Small intestine (tissue), 7 donors: Measurements from ENCODE around the gene CCBE1. TPM values are rescaled to one million over a fixed set of nuclear protein-coding genes. Genes with fewer than 3 reads are reported as not detected.
A peak's percentile ranks its signal among the peaks of the same experiment; 100 is the strongest.
"Not testable (repeated sequence)": the region's sequence is repeated elsewhere in the genome, so short reads cannot be mapped to it uniquely, and the experiment has no call there.

Source experiments
- DNase-seq, 2 donors: peaks; one replicate each; pipeline versions ENCODE4 v3.0.0 to v3.0.0-alpha.2; 2013
- FAIRE-seq: peaks from 2 replicates; lab custom pipeline; 2012; peaks lifted over from hg19 to GRCh38; lab: Jason Lieb, UNC
- H3K27ac ChIP-seq, 3 donors: one replicate each; pipeline ENCODE4 v1.5.1; 2013; ENCODE audit warnings: low read length in 2 of 3, mild to moderate bottlenecking in 2 of 3, control low read depth in 1 of 3, inconsistent platforms in 1 of 3, low read depth in 1 of 3, moderate library complexity in 1 of 3
- H3K27me3 ChIP-seq, 3 donors: one replicate each; pipeline ENCODE4 v1.6.1; 2013; ENCODE audit warnings: low read length in 3 of 3, inconsistent platforms in 1 of 3; ENCODE audit not compliant: control insufficient read depth in 3 of 3, insufficient read depth in 3 of 3
- H3K36me3 ChIP-seq, 3 donors: one replicate each; pipeline ENCODE4 v1.6.1; 2013; ENCODE audit warnings: low read length in 3 of 3, inconsistent platforms in 1 of 3, low read depth in 1 of 3, mild to moderate bottlenecking in 1 of 3, moderate library complexity in 1 of 3; ENCODE audit not compliant: control insufficient read depth in 3 of 3, insufficient read depth in 2 of 3
- H3K4me1 ChIP-seq, 3 donors: one replicate each; pipeline ENCODE4 v1.6.1; 2013; ENCODE audit warnings: low read length in 2 of 3, inconsistent platforms in 1 of 3, low read depth in 1 of 3, mild to moderate bottlenecking in 1 of 3, moderate library complexity in 1 of 3; ENCODE audit not compliant: control insufficient read depth in 3 of 3, insufficient read depth in 2 of 3
- H3K4me3 ChIP-seq, 3 donors: one replicate each; pipeline ENCODE4 v1.5.1; 2013; ENCODE audit warnings: low read length in 3 of 3, control low read depth in 1 of 3, inconsistent platforms in 1 of 3, low read depth in 1 of 3, mild to moderate bottlenecking in 1 of 3, moderate library complexity in 1 of 3
- H3K9me3 ChIP-seq, 2 donors: one replicate each; pipeline ENCODE4 v1.6.1; 2013; ENCODE audit warnings: low read depth in 1 of 2, low read length in 1 of 2; ENCODE audit not compliant: control insufficient read depth in 2 of 2, insufficient read depth in 1 of 2
- WGBS, 3 donors: extraction: QIAGEN DNeasy Blood & Tissue Kit; methylation state at CpG; one replicate each; pipeline ENCODE4 v1.1.7; 2013; 5-methylcytosine and 5-hydroxymethylcytosine counted together
- polyA plus RNA-seq, 4 donors: library from polyadenylated mRNA; stranded (reverse) in 3 of 4; unstranded in 1 of 4; fragments of 200-250 nt in 3 of 4; fragments of 120-200 nt in 1 of 4; gene quantifications; one replicate each; pipeline versions ENCODE4 v1.2.1 to v1.2.3, GENCODE V29; 2013
- donor health status: healthy with polysubstance abuse.
- donor health status: control.
- donor health status: control.
- donor health status: Bipolar disorder and iron deficiency.
- donor health status: healthy.

Gene CCBE1
- polyA plus RNA-seq, 4 donors, result 0.27 to 1.3 (median 0.54) TPM; not detected in 1

- Histone ChIP-seq H3K4me1 (no peaks in the 10 kb centered on the region), H3K27ac (no peak overlapping the region), H3K9me3 (no peaks in the 10 kb centered on the region), H3K27me3 (no peaks in the 10 kb centered on the region), H3K36me3 (no peaks in the 10 kb centered on the region), H3K4me3 (no peak overlapping the region)
- DNase-seq (no peak), FAIRE-seq (no peak)
- 28 to 48% (median 42%) methylated on average over 1 of the region's 1 CpG for WGBS, 3 donors
These were observed 22.3 kb downstream of the CCBE1 start for GRCh38 chr18:59674903-59675270.

- Histone ChIP-seq H3K27me3 (no peaks in the 10 kb centered on the region), H3K9me3 (no peaks in the 10 kb centered on the region), H3K36me3 (no peaks in the 10 kb centered on the region), H3K4me1 (no peaks in the 10 kb centered on the region), H3K27ac (no peak overlapping the region), H3K4me3 (no peak overlapping the region)
- FAIRE-seq, result no peak
- DNase-seq, result no peak
- 82 to 89% (median 84%) methylated on average over 6 of the region's 6 CpGs for WGBS, 3 donors
These were observed 22.9 kb downstream of the CCBE1 start for GRCh38 chr18:59674186-59674902.

- no peaks in the 10 kb centered on the region for H3K4me1 ChIP-seq
- no peaks in the 10 kb centered on the region for H3K9me3 ChIP-seq
- H3K27me3 ChIP-seq, result no peaks in the 10 kb centered on the region
- no peaks in the 10 kb centered on the region for H3K36me3 ChIP-seq
- no peak for DNase-seq
- no peak overlapping the region for H3K27ac ChIP-seq
- H3K4me3 ChIP-seq, result no peak overlapping the region
- 78 to 90% (median 81%) methylated on average over 1 of the region's 1 CpG for WGBS, 3 donors
- no peak for FAIRE-seq
These were observed 24.9 kb downstream of the CCBE1 start for GRCh38 chr18:59672235-59672711.

- no peak for FAIRE-seq
- WGBS, 3 donors, result 33 to 52% (median 50%) methylated on average over 1 of the region's 1 CpG
- H3K27ac ChIP-seq, result no peak overlapping the region
These were observed 25.7 kb downstream of the CCBE1 start for GRCh38 chr18:59671551-59671950.

GRCh38 chr18:59669872-59670657 lies 27.2 kb downstream of the CCBE1 start:
- FAIRE-seq, result no peak
- no peaks in the 10 kb centered on the region for H3K36me3 ChIP-seq
- no peaks in the 10 kb centered on the region for H3K9me3 ChIP-seq
- H3K4me1 ChIP-seq, result no peaks in the 10 kb centered on the region
- 83 to 87% (median 85%) methylated on average over 6 of the region's 6 CpGs for WGBS, 3 donors
- no peaks in the 10 kb centered on the region for H3K27me3 ChIP-seq
- no peak for DNase-seq
- no peak overlapping the region for H3K4me3 ChIP-seq
- H3K27ac ChIP-seq, result no peak overlapping the region

More at GRCh38 chr18:59671551-59671950, 25.7 kb downstream of the CCBE1 start:
- DNase-seq, result no peak
- Histone ChIP-seq H3K4me1 (no peaks in the 10 kb centered on the region), H3K36me3 (no peaks in the 10 kb centered on the region), H3K4me3 (no peak overlapping the region), H3K27me3 (no peaks in the 10 kb centered on the region), H3K9me3 (no peaks in the 10 kb centered on the region)

GRCh38 chr18:59667488-59667887 lies 29.7 kb downstream of the CCBE1 start:
- 79 to 93% (median 82%) methylated on average over 4 of the region's 4 CpGs for WGBS, 3 donors
- no peaks in the 10 kb centered on the region for H3K9me3 ChIP-seq
- no peak overlapping the region for H3K4me3 ChIP-seq
- DNase-seq, result no peak
- H3K4me1 ChIP-seq, result no peaks in the 10 kb centered on the region
- no peak overlapping the region for H3K27ac ChIP-seq
- no peaks in the 10 kb centered on the region for H3K36me3 ChIP-seq
- FAIRE-seq, result no peak
- peaks cover 0 to under 1% (median 0%) of the 10 kb centered on the region in 3 donors for H3K27me3 ChIP-seq

GRCh38 chr18:59666007-59666402 lies 31.2 kb downstream of the CCBE1 start:
- H3K27me3 ChIP-seq, H3K4me3 ChIP-seq, FAIRE-seq, H3K4me1 ChIP-seq, H3K9me3 ChIP-seq, H3K36me3 ChIP-seq, DNase-seq: not testable (repeated sequence)
- H3K27ac ChIP-seq, result peak overlapping the region in 1 of 3 donors; percentile 38
- WGBS, 3 donors, result 77 to 84% (median 82%) methylated on average over 9 of the region's 9 CpGs

- Histone ChIP-seq H3K27ac (peak overlapping the region in 1 of 3 donors; percentile 38), H3K9me3 (no peaks in the 10 kb centered on the region), H3K36me3 (no peaks in the 10 kb centered on the region), H3K27me3 (peaks cover 0 to 3% (median 0%) of the 10 kb centered on the region in 3 donors), H3K4me3 (no peak overlapping the region), H3K4me1 (no peaks in the 10 kb centered on the region)
- 60 to 77% (median 77%) methylated on average over 12 of the region's 12 CpGs for WGBS, 3 donors
- FAIRE-seq (no peak), DNase-seq (no peak)
These were observed 31.9 kb downstream of the CCBE1 start for GRCh38 chr18:59665057-59666006.
